OCI-LY1 (cell line): Measurements from ENCODE around the gene LRCH1.

Experiments used
- EZH2 ChIP-seq: fragments of 200-600 bp; sonication (generic), shearing (Covaris generic); IDR thresholded peaks from 2 replicates; pipeline ENCODE4 v1.8.0; 2017; ENCODE audit warnings: borderline replicate concordance, mixed run types, mild to moderate bottlenecking, antibody characterized with exemption, low read length, moderate library complexity, mixed read lengths
- TF ChIP-seq, protein P1 (sequence below): fragments of 200-600 bp; sonication (generic), shearing (Covaris generic); IDR thresholded peaks from 2 replicates; pipeline ENCODE4 v1.5.1; 2017; ENCODE audit warnings: mild to moderate bottlenecking, antibody characterized with exemption, low read length, moderate library complexity, mixed read lengths

DNA sequence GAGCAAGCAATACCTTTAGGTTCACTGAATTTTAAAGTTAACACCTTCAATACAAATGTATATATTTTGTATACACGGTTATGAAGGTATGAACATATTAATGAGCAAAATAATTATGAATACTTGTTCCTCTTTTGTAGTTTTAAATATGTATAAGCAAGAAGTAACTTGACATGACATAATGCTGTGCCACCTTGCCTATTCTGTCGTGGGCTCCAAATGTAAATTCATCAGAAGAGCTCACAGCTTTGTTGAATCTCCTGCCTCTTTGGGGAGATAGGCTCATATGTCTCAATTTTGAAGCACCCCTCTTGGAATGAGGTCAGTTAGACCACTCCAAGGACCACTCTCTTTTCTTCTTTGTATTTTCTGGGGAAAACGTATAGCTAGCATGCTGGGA is 59.3 kb downstream of the LRCH1 start:
- TF ChIP-seq, protein P1, sequence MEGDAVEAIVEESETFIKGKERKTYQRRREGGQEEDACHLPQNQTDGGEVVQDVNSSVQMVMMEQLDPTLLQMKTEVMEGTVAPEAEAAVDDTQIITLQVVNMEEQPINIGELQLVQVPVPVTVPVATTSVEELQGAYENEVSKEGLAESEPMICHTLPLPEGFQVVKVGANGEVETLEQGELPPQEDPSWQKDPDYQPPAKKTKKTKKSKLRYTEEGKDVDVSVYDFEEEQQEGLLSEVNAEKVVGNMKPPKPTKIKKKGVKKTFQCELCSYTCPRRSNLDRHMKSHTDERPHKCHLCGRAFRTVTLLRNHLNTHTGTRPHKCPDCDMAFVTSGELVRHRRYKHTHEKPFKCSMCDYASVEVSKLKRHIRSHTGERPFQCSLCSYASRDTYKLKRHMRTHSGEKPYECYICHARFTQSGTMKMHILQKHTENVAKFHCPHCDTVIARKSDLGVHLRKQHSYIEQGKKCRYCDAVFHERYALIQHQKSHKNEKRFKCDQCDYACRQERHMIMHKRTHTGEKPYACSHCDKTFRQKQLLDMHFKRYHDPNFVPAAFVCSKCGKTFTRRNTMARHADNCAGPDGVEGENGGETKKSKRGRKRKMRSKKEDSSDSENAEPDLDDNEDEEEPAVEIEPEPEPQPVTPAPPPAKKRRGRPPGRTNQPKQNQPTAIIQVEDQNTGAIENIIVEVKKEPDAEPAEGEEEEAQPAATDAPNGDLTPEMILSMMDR, result no peak
- TF ChIP-seq EZH2, result no peak
